ENCODE data around the gene RITA1. TPM values are rescaled to one million over a fixed set of nuclear protein-coding genes. Genes with fewer than 3 reads are reported as not detected.

The RITA1 gene
- total and polyA plus RNA-seq, 9 donors: 9.3 to 12.7 (median 10.0) TPM

DNA sequence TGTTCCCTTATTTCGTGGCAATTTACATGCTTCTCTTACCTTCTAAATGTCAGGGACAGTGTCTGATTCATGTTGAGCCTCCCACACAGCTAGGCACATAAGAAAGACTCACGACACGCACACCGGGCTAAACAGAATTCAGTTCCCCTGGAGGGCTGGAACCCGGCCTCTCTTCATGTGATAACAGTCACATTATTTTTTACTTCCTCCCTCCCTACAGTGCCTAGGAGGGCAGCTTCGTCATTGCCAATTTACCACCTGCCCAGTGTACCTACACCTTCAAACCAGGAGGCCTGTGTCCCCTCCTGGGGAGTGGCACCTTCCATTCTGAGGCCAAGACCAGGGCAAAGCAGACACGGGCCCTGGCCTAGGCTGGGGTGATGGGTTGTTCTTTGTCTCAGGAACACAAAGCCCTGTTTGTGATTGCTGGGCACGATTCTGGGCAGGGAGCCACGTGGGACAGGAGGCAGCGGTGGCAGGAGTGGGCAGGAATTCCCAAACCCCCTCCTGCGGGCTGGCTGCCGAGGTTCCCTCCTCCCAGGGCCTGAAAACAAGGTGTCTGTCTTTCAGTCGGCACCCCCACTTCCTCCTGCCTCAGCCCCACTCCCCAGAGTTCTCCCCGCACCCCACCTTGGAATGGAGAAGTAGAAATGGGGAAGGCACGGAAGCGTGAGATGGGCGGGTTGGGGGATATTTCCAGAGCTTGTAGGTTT lies 43.2 kb upstream of the RITA1 start:
- no peak overlapping the region for H3K27ac ChIP-seq (ENCODE audit: low read length)
- 54% methylated on average over 13 of the region's 17 CpGs for WGBS (ENCODE audit: insufficient coverage)
- peaks cover 3% of the 10 kb centered on the region for H3K27me3 ChIP-seq (ENCODE audit: control insufficient read depth, insufficient read depth, low read length)
- DNase-seq: peak; percentile 49
- H3K9me3 ChIP-seq (replicated peaks; ENCODE audit: control insufficient read depth, low read depth, low read length): no peaks in the 10 kb centered on the region
- H3K4me3 ChIP-seq (ENCODE audit: low read length): no peak overlapping the region
- H3K4me1 ChIP-seq (ENCODE audit: control insufficient read depth, insufficient read depth, low read length): no peaks in the 10 kb centered on the region
- no peaks in the 10 kb centered on the region for H3K36me3 ChIP-seq (ENCODE audit: control insufficient read depth, insufficient read depth, low read length)

DNA sequence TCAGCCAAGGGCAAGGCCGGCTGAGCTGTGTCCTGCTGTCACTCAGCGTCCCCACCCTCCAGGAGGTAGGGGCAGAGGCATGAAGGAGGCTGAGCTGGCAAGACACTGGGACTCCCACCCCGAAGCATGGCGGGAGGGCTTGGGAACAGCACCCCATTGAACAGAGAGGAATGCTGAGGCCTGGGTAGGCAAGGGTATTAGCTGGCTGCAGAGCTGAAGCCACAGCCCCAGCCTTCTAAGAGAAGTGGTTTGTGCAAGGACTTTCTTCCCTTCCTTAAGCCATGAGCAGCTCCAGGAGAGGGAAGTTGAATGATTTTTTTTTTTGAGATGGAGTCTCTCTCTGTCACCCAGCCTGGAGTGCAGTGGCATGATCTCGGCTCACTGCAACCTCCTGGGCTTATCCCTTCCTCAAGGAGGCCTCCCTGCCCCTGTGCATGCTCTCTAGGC lies 42.6 kb upstream of the RITA1 start:
- no peak for DNase-seq
- peaks cover 3% of the 10 kb centered on the region for H3K27me3 ChIP-seq (ENCODE audit: control insufficient read depth, insufficient read depth, low read length)
- H3K27ac ChIP-seq (ENCODE audit: low read length): peak overlapping the region; percentile 24
- 74% methylated on average over 4 of the region's 5 CpGs for WGBS (ENCODE audit: insufficient coverage)
- no peaks in the 10 kb centered on the region for H3K4me1 ChIP-seq (ENCODE audit: control insufficient read depth, insufficient read depth, low read length)
- no peaks in the 10 kb centered on the region for H3K9me3 ChIP-seq (replicated peaks; ENCODE audit: control insufficient read depth, low read depth, low read length)
- H3K36me3 ChIP-seq (ENCODE audit: control insufficient read depth, insufficient read depth, low read length): no peaks in the 10 kb centered on the region
- H3K4me3 ChIP-seq (ENCODE audit: low read length): no peak overlapping the region

DNA sequence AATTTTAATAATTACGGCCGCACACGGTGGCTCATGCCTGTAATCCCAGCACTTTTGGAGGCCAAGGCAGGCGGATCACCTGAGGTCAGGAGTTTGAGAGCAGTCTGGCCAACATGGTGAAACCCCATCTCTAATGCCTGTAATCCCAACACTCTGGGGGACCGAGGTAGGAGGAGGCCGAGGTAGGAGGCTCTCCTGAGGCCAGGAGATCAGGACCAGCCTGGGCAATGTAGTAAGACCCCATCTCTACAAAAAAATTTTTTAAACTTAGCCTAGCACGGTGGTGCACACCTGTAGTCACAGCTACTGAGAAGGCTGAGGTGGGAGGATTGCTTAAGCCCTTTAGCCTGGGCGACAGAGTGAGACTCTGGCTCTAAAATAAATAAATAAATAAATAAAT lies 41.6 kb upstream of the RITA1 start:
- Histone ChIP-seq H3K36me3 (ENCODE audit: control insufficient read depth, insufficient read depth, low read length) (no peaks in the 10 kb centered on the region), H3K27ac (ENCODE audit: low read length) (no peak overlapping the region), H3K27me3 (ENCODE audit: control insufficient read depth, insufficient read depth, low read length) (peaks cover 6% of the 10 kb centered on the region), H3K9me3 (replicated peaks; ENCODE audit: control insufficient read depth, low read depth, low read length) (no peaks in the 10 kb centered on the region), H3K4me1 (ENCODE audit: control insufficient read depth, insufficient read depth, low read length) (no peaks in the 10 kb centered on the region), H3K4me3 (ENCODE audit: low read length) (no peak overlapping the region)
- WGBS (ENCODE audit: insufficient coverage): no CpG with 5 or more reads among the region's 8 CpGs
- no peak for DNase-seq

DNA sequence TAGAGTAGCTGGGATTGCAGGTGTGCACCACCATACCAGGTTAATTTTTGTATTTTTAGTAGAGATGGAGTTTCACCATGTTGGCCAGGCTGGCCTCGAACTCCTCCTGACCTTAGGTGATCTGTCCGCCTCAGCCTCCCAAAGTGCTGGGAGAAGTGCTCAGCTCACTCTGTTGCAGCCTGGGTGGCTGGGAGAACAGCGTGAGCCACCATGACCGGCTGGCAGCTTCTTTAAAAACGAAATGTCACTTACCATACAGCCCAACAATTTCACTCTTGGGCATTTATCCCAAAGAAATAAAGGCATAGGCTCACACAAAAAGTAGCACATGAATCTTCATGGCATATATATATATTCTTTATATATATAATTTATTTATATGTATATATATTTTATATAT lies 40.7 kb upstream of the RITA1 start:
- Histone ChIP-seq H3K27me3 (ENCODE audit: control insufficient read depth, insufficient read depth, low read length) (peaks cover 14% of the 10 kb centered on the region), H3K4me3 (ENCODE audit: low read length) (no peak overlapping the region), H3K9me3 (replicated peaks; ENCODE audit: control insufficient read depth, low read depth, low read length) (no peaks in the 10 kb centered on the region), H3K27ac (ENCODE audit: low read length) (no peak overlapping the region), H3K4me1 (ENCODE audit: control insufficient read depth, insufficient read depth, low read length) (peaks cover 8% of the 10 kb centered on the region), H3K36me3 (ENCODE audit: control insufficient read depth, insufficient read depth, low read length) (no peaks in the 10 kb centered on the region)
- no peak for DNase-seq
- WGBS (ENCODE audit: insufficient coverage): 74% methylated on average over 2 of the region's 5 CpGs

DNA sequence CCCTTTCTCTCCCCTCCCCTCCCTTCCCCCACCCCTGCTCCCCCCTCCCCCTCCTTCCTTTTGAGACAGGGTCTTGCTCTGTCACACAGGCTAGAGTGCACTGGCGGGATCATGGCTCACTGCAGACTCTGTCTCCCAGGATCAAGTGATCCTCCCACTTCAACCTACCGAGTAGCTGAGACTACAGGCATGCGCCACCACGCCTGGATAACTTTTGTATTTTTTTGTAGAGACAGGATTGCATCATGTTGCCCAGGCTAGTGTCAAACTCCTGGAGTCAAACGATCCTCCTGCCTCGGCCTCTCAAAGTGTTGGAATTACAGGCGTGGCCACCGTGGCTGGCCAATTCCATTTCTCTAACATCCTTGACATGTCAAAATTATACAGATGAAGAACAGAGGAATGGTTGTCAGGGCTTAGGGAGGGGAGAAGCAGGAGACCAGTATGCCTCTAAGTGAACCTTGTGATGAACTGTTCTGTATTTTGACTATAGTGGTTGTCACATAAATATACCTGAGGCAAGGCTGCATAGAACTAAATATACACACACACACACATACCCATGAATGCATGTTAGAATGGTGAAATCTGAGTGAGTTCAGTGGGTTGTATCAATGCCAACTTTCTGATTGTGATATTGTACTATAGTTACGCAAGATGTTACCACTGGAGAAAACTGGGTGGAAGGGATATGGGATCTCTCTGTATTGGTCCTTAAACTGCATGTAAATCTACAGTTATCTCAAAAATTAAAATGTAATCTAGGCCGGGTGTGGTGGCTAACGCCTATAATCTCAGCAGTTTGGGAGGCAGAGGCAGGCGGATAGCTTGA lies 39.6 kb upstream of the RITA1 start:
- Histone ChIP-seq H3K4me1 (ENCODE audit: control insufficient read depth, insufficient read depth, low read length) (peaks cover 9% of the 10 kb centered on the region), H3K27ac (ENCODE audit: low read length) (no peak overlapping the region), H3K4me3 (ENCODE audit: low read length) (no peak overlapping the region), H3K9me3 (replicated peaks; ENCODE audit: control insufficient read depth, low read depth, low read length) (no peaks in the 10 kb centered on the region), H3K27me3 (ENCODE audit: control insufficient read depth, insufficient read depth, low read length) (peaks cover 23% of the 10 kb centered on the region), H3K36me3 (ENCODE audit: control insufficient read depth, insufficient read depth, low read length) (no peaks in the 10 kb centered on the region)
- DNase-seq: no peak
- WGBS (ENCODE audit: insufficient coverage): 58% methylated on average over 3 of the region's 12 CpGs

DNA sequence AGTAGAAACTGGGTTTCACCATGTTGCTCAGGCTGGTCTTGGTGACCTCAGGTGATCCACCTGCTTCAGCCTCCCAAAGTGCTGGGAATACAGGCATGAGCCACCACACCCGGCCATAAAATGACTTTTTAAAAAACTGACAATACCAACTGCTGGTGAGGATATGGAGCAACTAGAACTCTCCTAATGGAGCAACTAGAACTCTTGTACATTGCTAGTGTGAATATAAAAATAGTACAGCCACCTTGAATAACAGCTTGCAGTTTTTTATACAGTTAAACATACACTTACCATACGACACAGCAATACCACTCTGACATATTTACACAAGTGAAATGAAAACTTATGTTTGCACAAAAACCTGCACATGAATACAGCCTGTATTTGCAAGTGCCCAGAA lies 38.5 kb upstream of the RITA1 start:
- Histone ChIP-seq H3K9me3 (replicated peaks; ENCODE audit: control insufficient read depth, low read depth, low read length) (no peaks in the 10 kb centered on the region), H3K27ac (ENCODE audit: low read length) (no peak overlapping the region), H3K27me3 (ENCODE audit: control insufficient read depth, insufficient read depth, low read length) (peaks cover 32% of the 10 kb centered on the region), H3K4me1 (ENCODE audit: control insufficient read depth, insufficient read depth, low read length) (peaks cover 9% of the 10 kb centered on the region), H3K4me3 (ENCODE audit: low read length) (no peak overlapping the region), H3K36me3 (ENCODE audit: control insufficient read depth, insufficient read depth, low read length) (no peaks in the 10 kb centered on the region)
- no peak for DNase-seq
- WGBS (ENCODE audit: insufficient coverage): 60% methylated on average over 1 of the region's 2 CpGs

DNA sequence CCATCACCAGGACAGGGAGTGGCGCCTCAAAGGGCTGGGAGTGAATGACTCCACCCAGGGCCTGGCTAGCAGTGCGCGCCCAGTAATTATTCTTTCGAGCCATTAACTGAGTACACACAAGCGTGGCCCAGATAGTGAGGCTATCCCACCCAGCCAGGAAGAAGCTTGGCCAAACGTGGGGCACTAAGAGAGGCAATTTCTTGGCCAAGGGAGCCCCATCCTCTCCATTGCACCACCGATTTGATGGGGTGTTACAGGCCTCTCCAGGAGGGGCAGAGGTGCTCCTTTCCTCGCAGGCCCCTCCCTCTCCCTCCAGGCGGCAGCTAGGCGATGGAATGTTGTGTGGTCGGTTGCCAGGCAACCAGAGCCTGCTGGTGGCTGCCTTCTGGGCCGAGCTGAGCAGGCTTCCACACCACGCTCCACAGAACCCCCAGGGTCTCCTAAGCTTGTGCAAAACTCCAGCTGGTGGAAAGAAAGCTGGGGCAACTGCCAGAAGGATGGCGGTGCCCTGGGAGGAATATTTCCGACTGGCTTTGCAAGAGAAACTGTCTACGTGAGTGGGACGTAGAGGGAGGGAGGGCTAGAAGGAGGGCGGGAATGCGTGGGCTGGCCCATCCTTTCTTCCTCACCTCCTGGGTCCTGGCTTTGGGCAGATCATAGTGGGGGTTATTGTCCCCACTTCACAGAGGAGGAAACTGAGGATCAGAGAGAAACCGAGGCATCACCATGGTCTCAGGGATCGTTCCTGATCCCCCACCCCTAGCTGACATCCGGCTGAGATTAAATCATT lies 36.0 kb upstream of the RITA1 start, which contains the start of gene CFAP73:
Gene CFAP73, plus strand, starts transcription at position 364 of the 790 bp plus-strand sequence. Its CDS starts 134 bp downstream, at position 498.
- no peak within 1 kb of the TSS for H3K4me3 ChIP-seq (ENCODE audit: low read length)
- no peaks in the 10 kb centered on the region for H3K9me3 ChIP-seq (replicated peaks; ENCODE audit: control insufficient read depth, low read depth, low read length)
- no peaks in the 10 kb centered on the region for H3K36me3 ChIP-seq (ENCODE audit: control insufficient read depth, insufficient read depth, low read length)
- 33% methylated on average over 6 of the region's 22 CpGs for WGBS (ENCODE audit: insufficient coverage)
- peaks cover 25% of the 10 kb centered on the region for H3K4me1 ChIP-seq (ENCODE audit: control insufficient read depth, insufficient read depth, low read length)
- peak; percentile 78 for DNase-seq
- H3K27me3 ChIP-seq (ENCODE audit: control insufficient read depth, insufficient read depth, low read length): peaks cover 57% of the 10 kb centered on the region
- H3K27ac ChIP-seq (ENCODE audit: low read length): no peak within 1 kb of the TSS

DNA sequence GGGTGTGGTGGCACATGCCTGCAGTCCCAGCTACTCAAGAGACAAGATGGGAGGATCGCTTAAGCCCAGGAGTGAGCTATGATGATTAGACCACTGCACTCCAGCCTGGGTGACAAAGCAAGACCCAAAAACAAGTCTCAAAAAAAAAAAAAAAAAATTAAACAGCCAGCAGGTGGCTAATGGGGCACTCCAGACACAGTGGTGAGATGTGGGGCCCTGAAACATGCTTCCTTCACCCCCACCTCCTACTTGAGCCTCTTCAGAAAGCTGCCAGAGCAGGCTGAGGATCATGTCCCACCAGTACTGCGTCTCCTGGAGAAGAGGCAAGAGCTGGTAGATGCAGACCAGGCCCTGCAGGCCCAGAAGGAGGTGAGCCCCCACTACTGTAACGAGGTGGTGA lies 33.9 kb upstream of the RITA1 start:
- DNase-seq: no peak
- no peak overlapping the region for H3K27ac ChIP-seq (ENCODE audit: low read length)
- WGBS (ENCODE audit: insufficient coverage): 100% methylated on average over 2 of the region's 3 CpGs
- H3K36me3 ChIP-seq (ENCODE audit: control insufficient read depth, insufficient read depth, low read length): no peaks in the 10 kb centered on the region
- peaks cover 27% of the 10 kb centered on the region for H3K4me1 ChIP-seq (ENCODE audit: control insufficient read depth, insufficient read depth, low read length)
- H3K27me3 ChIP-seq (ENCODE audit: control insufficient read depth, insufficient read depth, low read length): peaks cover 72% of the 10 kb centered on the region
- H3K9me3 ChIP-seq (replicated peaks; ENCODE audit: control insufficient read depth, low read depth, low read length): no peaks in the 10 kb centered on the region
- no peak overlapping the region for H3K4me3 ChIP-seq (ENCODE audit: low read length)

DNA sequence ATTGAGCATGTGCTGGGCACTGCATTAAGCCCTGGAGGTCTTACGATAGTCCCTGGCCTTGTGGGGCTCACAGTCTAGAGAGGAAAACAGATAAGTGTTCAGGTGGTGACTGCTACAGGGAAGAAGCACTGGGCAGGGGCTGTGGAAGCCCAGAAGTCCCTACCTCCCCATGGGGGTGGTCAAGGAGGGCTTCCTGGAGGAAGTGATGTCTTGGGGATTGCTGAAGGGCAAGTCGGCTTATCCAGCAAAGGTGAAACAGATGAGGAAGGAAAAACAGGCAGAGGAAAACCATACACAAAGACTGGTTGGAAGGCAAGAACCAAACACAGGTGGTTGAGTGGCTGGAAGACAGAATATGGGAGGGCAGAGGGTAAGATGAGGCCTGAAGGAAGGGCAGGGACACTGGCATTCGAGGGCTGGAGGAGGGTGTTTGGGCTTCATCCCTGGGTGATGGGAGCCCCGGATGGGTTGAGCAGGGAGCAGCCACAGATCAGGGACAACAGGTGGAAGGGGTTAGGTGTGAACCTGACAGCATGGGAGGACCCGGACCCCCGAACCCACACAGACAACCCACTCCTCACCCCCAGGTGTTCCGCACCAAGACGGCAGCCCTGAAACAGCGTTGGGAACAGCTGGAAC lies 33.2 kb upstream of the RITA1 start:
- H3K27me3 ChIP-seq (ENCODE audit: control insufficient read depth, insufficient read depth, low read length): peaks cover 73% of the 10 kb centered on the region
- H3K4me3 ChIP-seq (ENCODE audit: low read length): no peak overlapping the region

More for the DNA sequence above, 33.2 kb upstream of the RITA1 start:
- 32% methylated on average over 5 of the region's 9 CpGs for WGBS (ENCODE audit: insufficient coverage)
- H3K9me3 ChIP-seq (replicated peaks; ENCODE audit: control insufficient read depth, low read depth, low read length): no peaks in the 10 kb centered on the region
- DNase-seq: no peak
- peaks cover 27% of the 10 kb centered on the region for H3K4me1 ChIP-seq (ENCODE audit: control insufficient read depth, insufficient read depth, low read length)
- no peak overlapping the region for H3K27ac ChIP-seq (ENCODE audit: low read length)
- no peaks in the 10 kb centered on the region for H3K36me3 ChIP-seq (ENCODE audit: control insufficient read depth, insufficient read depth, low read length)

Measured in muscle of leg (tissue), 11 donors.